ENCODE results near the gene FOXN3.

The FOXN3 gene

GRCh38 chr14:89430391-89431236 lies 13.6 kb upstream of the FOXN3 start:
- peak; percentile 15 for DNase-seq

GRCh38 chr14:89429199-89430181 lies 12.5 kb upstream of the FOXN3 start:
- peak; percentile 98 for DNase-seq

- peak; percentile 96 for DNase-seq
These were observed 11.6 kb upstream of the FOXN3 start for GRCh38 chr14:89428546-89429198.

- DNase-seq = peak; percentile 66
These were observed 11.1 kb upstream of the FOXN3 start for GRCh38 chr14:89428173-89428523.

- DNase-seq = no peak
These were observed 10.6 kb upstream of the FOXN3 start for GRCh38 chr14:89427426-89428172.

- DNase-seq = no peak
These were observed 8.9 kb upstream of the FOXN3 start for GRCh38 chr14:89425931-89426330.

GRCh38 chr14:89424241-89424640 lies 7.2 kb upstream of the FOXN3 start:
- DNase-seq = no peak

GRCh38 chr14:89422952-89423345 lies 5.9 kb upstream of the FOXN3 start:
- DNase-seq = no peak

- no peak for DNase-seq
These were observed 5.3 kb upstream of the FOXN3 start for GRCh38 chr14:89422181-89422951.

GRCh38 chr14:89420502-89420901 lies 3.5 kb upstream of the FOXN3 start:
- DNase-seq = no peak

GRCh38 chr14:89419973-89420482 lies 3.0 kb upstream of the FOXN3 start:
- no peak for DNase-seq

GRCh38 chr14:89418976-89419375 lies 1.9 kb upstream of the FOXN3 start:
- DNase-seq = no peak

- DNase-seq = no peak
These were observed 1.4 kb upstream of the FOXN3 start for GRCh38 chr14:89418452-89418851.

- peak; percentile 93 for DNase-seq
These were observed 612 bp upstream of the FOXN3 start for GRCh38 chr14:89417465-89418225.

GRCh38 chr14:89416002-89416995 lies 734 bp downstream of the FOXN3 start:
- peak; percentile 96 for DNase-seq

GRCh38 chr14:89415159-89415558 lies 1.9 kb downstream of the FOXN3 start:
- no peak for DNase-seq

GRCh38 chr14:89411976-89412375 lies 5.1 kb downstream of the FOXN3 start:
- no peak for DNase-seq

- DNase-seq = no peak
These were observed 7.1 kb downstream of the FOXN3 start for GRCh38 chr14:89409961-89410360.
